Thyroid gland (tissue), 4 donors: ENCODE data around the gene APLNR. TPM values are rescaled to one million over a fixed set of nuclear protein-coding genes. Genes with fewer than 3 reads are reported as not detected.

Experiments
- DNase-seq, 2 donors: peaks; one replicate each; pipeline ENCODE4 v3.0.0-alpha.2; 2019
- H3K27ac ChIP-seq, 3 donors: fragments of 200-600 bp; sonication (generic); 1 replicate in 2 of 3; 2 replicates in 1 of 3; pipeline ENCODE4 v1.5.1; 2016 to 2019; ENCODE audit warnings: mild to moderate bottlenecking in 1 of 3, moderate library complexity in 1 of 3
- H3K27me3 ChIP-seq: fragments of 200-600 bp; sonication (generic); one replicate; pipeline ENCODE4 v1.5.1; 2019
- H3K36me3 ChIP-seq, 2 donors: fragments of 200-600 bp; sonication (generic); one replicate each; pipeline ENCODE4 v1.5.1; 2016 to 2019
- H3K4me1 ChIP-seq, 2 donors: fragments of 200-600 bp; sonication (generic); one replicate each; pipeline ENCODE4 v1.5.1; 2017 to 2019
- H3K4me3 ChIP-seq, 3 donors: fragments of 200-600 bp; sonication (generic); replicated peaks in 1 of 3; 1 replicate in 2 of 3; 2 replicates in 1 of 3; pipeline ENCODE4 v1.5.1; 2016; ENCODE audit warnings: mild to moderate bottlenecking in 1 of 3
- H3K9me3 ChIP-seq: fragments of 200-600 bp; sonication (generic); one replicate; pipeline ENCODE4 v1.5.1; 2017
- POLR2A ChIP-seq, 2 donors: fragments of 450-650 bp; IDR thresholded peaks; one replicate each; pipeline ENCODE4 v1.6.1; 2017; ENCODE audit warnings: antibody characterized with exemption in 2 of 2, mild to moderate bottlenecking in 2 of 2, moderate library complexity in 1 of 2
- WGBS, 2 donors: methylation state at CpG; one replicate each; pipeline ENCODE4 v1.1.5; 2017; 5-methylcytosine and 5-hydroxymethylcytosine counted together
- intact Hi-C: fragments of 100-400 bp; cut with DNase I; formaldehyde crosslinking; loops from one replicate; pipeline ENCODE4 v1.15.1; 2023
- total RNA-seq, 4 donors: library from RNA; depleted of rRNA; stranded (reverse); fragments of >200 nt; gene quantifications; one replicate each; pipeline ENCODE4 v1.2.3, GENCODE V29; 2016
- TF ChIP-seq, protein P1 (sequence below), 6 experiments: fragments of 200-600 bp in 3 of 6; fragments of 450-650 bp in 3 of 6; sonication (generic) in 3 of 6; IDR thresholded peaks; one replicate each; pipeline ENCODE4 v1.5.1; 2016 to 2019; ENCODE audit warnings: antibody characterized with exemption in 6 of 6, mild to moderate bottlenecking in 2 of 6, inconsistent platforms in 1 of 6, moderate library complexity in 1 of 6

Gene APLNR
- total RNA-seq, 4 donors from 2014 or later = 4.4 to 6.1 (median 4.8) TPM

DNA sequence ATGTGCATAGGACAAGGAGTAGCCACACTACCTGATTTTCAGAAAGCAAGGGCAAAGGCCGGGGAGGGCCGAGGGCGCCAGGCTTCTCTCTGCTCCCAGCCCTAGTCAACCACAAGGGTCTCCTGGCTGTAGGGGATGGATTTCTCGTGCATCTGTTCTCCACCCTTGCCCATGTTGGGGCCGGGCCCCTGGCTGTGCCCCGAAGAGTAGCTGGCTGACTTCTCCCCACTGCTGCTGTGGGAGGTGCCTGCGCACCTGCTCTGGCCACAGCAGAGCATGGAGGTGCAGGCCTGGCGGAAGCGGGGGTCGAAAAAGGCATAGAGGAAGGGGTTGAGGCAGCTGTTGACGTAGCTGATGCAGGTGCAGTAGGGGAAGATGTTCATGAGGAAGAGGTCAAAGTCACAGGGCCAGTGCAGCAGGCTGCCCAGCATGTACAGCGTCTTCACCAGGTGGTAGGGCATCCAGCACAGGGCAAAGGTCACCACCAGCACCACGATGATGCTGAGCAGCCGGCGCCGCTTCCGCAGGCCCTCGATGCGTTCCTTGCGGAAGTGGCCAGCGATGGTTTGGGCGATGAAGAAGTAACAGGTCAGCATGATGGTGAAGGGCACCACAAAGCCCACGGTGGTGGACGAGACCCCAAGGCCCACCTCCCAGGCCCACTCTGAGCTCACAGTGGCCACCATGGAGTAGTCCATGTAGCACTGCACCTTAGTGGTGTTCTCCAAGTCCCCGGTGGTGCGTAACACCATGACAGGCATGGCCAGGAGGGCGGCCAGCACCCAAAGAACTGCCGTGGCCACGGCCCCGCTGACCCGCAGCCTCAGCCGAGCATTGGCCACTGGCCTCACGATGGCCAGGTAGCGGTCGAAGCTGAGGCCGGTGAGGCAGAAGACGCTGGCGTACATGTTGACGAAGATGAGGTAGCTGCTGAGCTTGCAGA lies 1.0 kb downstream of the APLNR start:
- WGBS, 2 donors = 84 to 89% methylated on average over 24 to 28 of the region's 39 CpGs
- no peak overlapping the region for H3K4me3 ChIP-seq
- intact Hi-C loops = no loop called here
- TF ChIP-seq, protein P1, sequence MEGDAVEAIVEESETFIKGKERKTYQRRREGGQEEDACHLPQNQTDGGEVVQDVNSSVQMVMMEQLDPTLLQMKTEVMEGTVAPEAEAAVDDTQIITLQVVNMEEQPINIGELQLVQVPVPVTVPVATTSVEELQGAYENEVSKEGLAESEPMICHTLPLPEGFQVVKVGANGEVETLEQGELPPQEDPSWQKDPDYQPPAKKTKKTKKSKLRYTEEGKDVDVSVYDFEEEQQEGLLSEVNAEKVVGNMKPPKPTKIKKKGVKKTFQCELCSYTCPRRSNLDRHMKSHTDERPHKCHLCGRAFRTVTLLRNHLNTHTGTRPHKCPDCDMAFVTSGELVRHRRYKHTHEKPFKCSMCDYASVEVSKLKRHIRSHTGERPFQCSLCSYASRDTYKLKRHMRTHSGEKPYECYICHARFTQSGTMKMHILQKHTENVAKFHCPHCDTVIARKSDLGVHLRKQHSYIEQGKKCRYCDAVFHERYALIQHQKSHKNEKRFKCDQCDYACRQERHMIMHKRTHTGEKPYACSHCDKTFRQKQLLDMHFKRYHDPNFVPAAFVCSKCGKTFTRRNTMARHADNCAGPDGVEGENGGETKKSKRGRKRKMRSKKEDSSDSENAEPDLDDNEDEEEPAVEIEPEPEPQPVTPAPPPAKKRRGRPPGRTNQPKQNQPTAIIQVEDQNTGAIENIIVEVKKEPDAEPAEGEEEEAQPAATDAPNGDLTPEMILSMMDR (IDR thresholded peaks at IDR 0.05) = no peak
- no peak for TF ChIP-seq POLR2A (IDR thresholded peaks at IDR 0.05)
- H3K4me1 ChIP-seq = peaks cover 0 to 6% of the 10 kb centered on the region in 2 donors
- H3K9me3 ChIP-seq = no peaks in the 10 kb centered on the region
- no peak for DNase-seq
- H3K27me3 ChIP-seq = no peaks in the 10 kb centered on the region
- H3K27ac ChIP-seq = peak overlapping the region in 1 of 3 donors; percentile 41
- no peaks in the 10 kb centered on the region for H3K36me3 ChIP-seq

DNA sequence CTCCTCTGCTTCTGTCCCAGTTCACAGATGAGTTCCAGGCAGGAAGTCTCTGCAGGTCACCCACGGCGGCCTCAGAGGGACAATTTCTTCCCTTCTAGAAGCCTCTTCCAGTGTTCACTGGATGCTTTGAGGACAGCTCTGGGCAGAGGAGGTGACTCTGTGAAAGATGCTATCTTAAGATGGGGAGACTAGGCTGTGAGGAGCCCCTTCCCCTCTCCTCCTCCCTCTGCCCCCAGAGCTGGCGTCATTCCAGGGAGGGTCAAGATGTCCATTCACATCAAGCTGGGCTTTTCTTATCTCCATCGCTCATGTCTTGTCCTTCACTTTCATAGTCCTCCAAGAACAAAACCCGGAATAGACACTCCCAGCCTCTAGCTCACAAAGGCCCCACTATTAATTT lies 3.3 kb downstream of the APLNR start:
- Histone ChIP-seq H3K9me3 (no peaks in the 10 kb centered on the region), H3K36me3 (no peaks in the 10 kb centered on the region), H3K27ac (no peak overlapping the region), H3K27me3 (no peaks in the 10 kb centered on the region), H3K4me3 (no peak overlapping the region), H3K4me1 (peaks cover 0 to 6% of the 10 kb centered on the region in 2 donors)
- TF ChIP-seq POLR2A (IDR thresholded peaks at IDR 0.05) = no peak
- TF ChIP-seq, protein P1 (IDR thresholded peaks at IDR 0.05) = no peak
- intact Hi-C loops = no loop called here
- no peak for DNase-seq
- 57 to 81% methylated on average over 5 of the region's 5 CpGs for WGBS, 2 donors

DNA sequence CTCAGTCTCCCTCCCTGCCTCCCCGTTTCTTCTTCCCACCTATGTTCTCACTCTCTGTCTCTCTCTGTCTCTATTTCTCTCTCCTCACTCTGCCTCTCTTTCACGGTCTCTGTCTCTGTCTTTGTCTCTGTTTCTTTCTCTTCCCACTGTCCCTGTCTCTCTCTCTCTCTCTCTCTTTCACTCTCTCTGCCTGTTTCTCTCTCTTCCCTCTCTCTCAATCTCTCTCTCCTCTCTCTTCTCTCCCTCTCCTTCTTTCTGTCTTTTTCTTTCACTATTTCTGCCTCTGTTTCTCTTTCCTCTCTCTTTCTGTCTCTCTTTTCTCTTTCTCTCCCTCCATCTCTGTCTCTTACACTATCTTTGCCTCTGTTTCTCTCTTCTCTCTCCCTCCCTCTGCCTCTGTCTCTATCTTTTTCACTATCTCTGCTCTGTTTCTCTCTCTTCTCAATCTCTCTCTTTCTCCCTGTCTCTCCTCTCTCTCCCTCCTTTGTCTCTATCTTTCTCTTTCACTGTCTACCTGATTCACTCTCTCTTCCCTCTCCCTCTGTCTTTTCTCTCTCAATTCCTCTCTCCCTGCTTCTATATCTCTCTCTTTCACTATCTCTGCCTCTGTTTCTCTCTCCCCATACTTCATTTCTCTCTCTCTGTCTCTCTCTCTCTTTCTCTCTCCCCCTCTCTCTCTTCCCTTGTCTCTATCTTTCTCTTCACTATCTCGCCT lies 5.4 kb downstream of the APLNR start:
- TF ChIP-seq POLR2A (IDR thresholded peaks at IDR 0.05) = no peak
- TF ChIP-seq, protein P1 (IDR thresholded peaks at IDR 0.05) = no peak
- H3K9me3 ChIP-seq = no peaks in the 10 kb centered on the region
- WGBS, 2 donors = 52 to 65% methylated on average over 3 of the region's 3 CpGs
- H3K27me3 ChIP-seq = no peaks in the 10 kb centered on the region
- H3K36me3 ChIP-seq = no peaks in the 10 kb centered on the region
- H3K4me1 ChIP-seq = no peaks in the 10 kb centered on the region
- no peak overlapping the region for H3K4me3 ChIP-seq
- intact Hi-C loops = no loop called here
- no peak overlapping the region for H3K27ac ChIP-seq
- no peak for DNase-seq

DNA sequence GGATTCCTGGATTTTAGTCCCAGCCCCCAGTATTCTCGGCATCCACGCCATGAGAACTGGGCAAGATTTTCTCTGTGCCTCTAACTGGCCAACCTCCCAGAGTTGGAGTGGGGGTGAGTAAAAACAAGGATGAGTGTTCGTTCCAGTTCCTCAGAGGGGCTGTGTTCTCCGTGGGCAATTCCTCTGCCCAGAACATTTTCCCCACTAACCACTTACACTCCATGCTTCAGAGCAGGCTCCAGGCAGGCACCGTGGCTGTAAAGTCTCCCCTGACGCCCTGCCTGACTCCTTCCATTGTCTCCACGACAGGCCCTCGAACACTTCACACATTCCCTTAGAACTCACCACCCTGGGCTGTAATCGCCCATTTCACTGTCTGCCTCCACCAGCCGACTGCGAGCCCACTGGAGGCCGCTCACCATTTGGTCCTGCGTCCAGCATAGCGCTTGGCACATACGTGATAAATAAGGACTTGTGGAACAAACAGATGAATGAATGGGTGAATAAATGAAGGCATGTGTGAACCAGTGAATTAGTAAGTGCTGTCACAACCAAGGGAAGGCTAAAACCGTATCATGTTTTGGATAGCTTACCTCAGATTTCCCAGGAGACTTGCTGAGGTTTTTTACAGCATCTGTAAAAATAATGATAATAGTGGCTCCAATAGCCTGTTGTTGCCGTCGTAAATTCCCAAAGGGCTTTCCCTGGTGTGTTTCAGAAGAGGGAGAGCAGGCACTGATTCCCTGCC lies 6.1 kb downstream of the APLNR start:
- TF ChIP-seq POLR2A (IDR thresholded peaks at IDR 0.05) = no peak
- TF ChIP-seq, protein P1 (IDR thresholded peaks at IDR 0.05) = no peak
- Histone ChIP-seq H3K27me3 (no peaks in the 10 kb centered on the region), H3K4me3 (no peak overlapping the region), H3K9me3 (no peaks in the 10 kb centered on the region), H3K36me3 (no peaks in the 10 kb centered on the region), H3K27ac (no peak overlapping the region), H3K4me1 (no peaks in the 10 kb centered on the region)
- DNase-seq = no peak
- intact Hi-C loops = no loop called here
- 31 to 40% methylated on average over 18 of the region's 18 CpGs for WGBS, 2 donors
